Measurements from ENCODE around the gene FBXO34. TPM values are rescaled to one million over a fixed set of nuclear protein-coding genes. Genes with fewer than 3 reads are reported as not detected.

Gene FBXO34
- total RNA-seq, 2 donors from 2014 or later, result 26.0 to 32.7 TPM

GRCh38 chr14:55318694-55319093, 47.5 kb downstream of the FBXO34 start:
- Histone ChIP-seq H3K4me1 (peaks cover 0 to 13% of the 10 kb centered on the region in 2 donors), H3K4me3 (no peak overlapping the region), H3K9me3 (no peaks in the 10 kb centered on the region), H3K27ac (no peak overlapping the region), H3K36me3 (peaks cover 7% of the 10 kb centered on the region), H3K27me3 (no peaks in the 10 kb centered on the region)
- no peak for TF ChIP-seq CTCF (IDR thresholded peaks at IDR 0.05)
- no peak for DNase-seq (ENCODE audit: low spot score)

GRCh38 chr14:55323910-55324309, 52.7 kb downstream of the FBXO34 start:
- no peak for DNase-seq (ENCODE audit: low spot score)
- peaks cover 0 to 7% of the 10 kb centered on the region in 2 donors for H3K4me1 ChIP-seq
- no peak for TF ChIP-seq CTCF (IDR thresholded peaks at IDR 0.05)
- H3K36me3 ChIP-seq, result no peaks in the 10 kb centered on the region
- H3K27me3 ChIP-seq, result no peaks in the 10 kb centered on the region
- no peaks in the 10 kb centered on the region for H3K9me3 ChIP-seq
- no peak overlapping the region for H3K4me3 ChIP-seq
- no peak overlapping the region for H3K27ac ChIP-seq

- H3K27ac ChIP-seq, result no peak overlapping the region
- peaks cover 0 to 13% of the 10 kb centered on the region in 2 donors for H3K4me1 ChIP-seq
- no peaks in the 10 kb centered on the region for H3K36me3 ChIP-seq
- H3K9me3 ChIP-seq, result no peaks in the 10 kb centered on the region
- no peaks in the 10 kb centered on the region for H3K27me3 ChIP-seq
- no peak overlapping the region for H3K4me3 ChIP-seq
- DNase-seq (ENCODE audit: low spot score), result no peak
- no peak for TF ChIP-seq CTCF (IDR thresholded peaks at IDR 0.05)
Measured at GRCh38 chr14:55324812-55325211, 53.6 kb downstream of the FBXO34 start.

GRCh38 chr14:55327179-55327578, 56.0 kb downstream of the FBXO34 start:
- Histone ChIP-seq H3K27ac (no peak overlapping the region), H3K27me3 (no peaks in the 10 kb centered on the region), H3K4me3 (no peak overlapping the region), H3K9me3 (no peaks in the 10 kb centered on the region), H3K4me1 (peaks cover 0 to 23% of the 10 kb centered on the region in 2 donors), H3K36me3 (no peaks in the 10 kb centered on the region)
- DNase-seq (ENCODE audit: low spot score), result no peak
- TF ChIP-seq CTCF (IDR thresholded peaks at IDR 0.05), result no peak

GRCh38 chr14:55328317-55328716, 57.1 kb downstream of the FBXO34 start:
- Histone ChIP-seq H3K4me1 (peaks cover 0 to 30% of the 10 kb centered on the region in 2 donors), H3K27me3 (no peaks in the 10 kb centered on the region)

More at GRCh38 chr14:55328317-55328716, 57.1 kb downstream of the FBXO34 start:
- no peak for TF ChIP-seq CTCF (IDR thresholded peaks at IDR 0.05)
- no peak for DNase-seq (ENCODE audit: low spot score)
- no peaks in the 10 kb centered on the region for H3K9me3 ChIP-seq
- no peak overlapping the region for H3K4me3 ChIP-seq
- H3K36me3 ChIP-seq, result no peaks in the 10 kb centered on the region
- no peak overlapping the region for H3K27ac ChIP-seq

Measured in right atrium auricular region (tissue), 2 donors.